ENCODE measurements around the gene BPIFB2. TPM values are rescaled to one million over a fixed set of nuclear protein-coding genes. Genes with fewer than 3 reads are reported as not detected.

Gene BPIFB2
- total and polyA plus RNA-seq, 10 of the 15 experiments (the other 5 are each of a cell fraction or from before 2014, with no cell fraction given): not detected

- TF ChIP-seq ELK1 (IDR thresholded peaks at IDR 0.05; ENCODE audit: low read depth, low read length): no peak
- TF ChIP-seq E4F1 (IDR thresholded peaks at IDR 0.05; ENCODE audit: borderline replicate concordance, partially characterized antibody): no peak
- no peak for TF ChIP-seq HDGF (IDR thresholded peaks at IDR 0.05)
These were observed 21.4 kb downstream of the BPIFB2 start (continued) for GRCh38 chr20:33028875-33029274.

- BruUV-seq (replicated peaks): no TSS peak
- peaks cover 0 to 1% of the 10 kb centered on the region in 2 experiments; a peak in 1 of 4 replicates for H3K27me3 ChIP-seq (replicated peaks in 1 of 2; ENCODE audit: control insufficient read depth in 2 of 2, insufficient read depth in 2 of 2, low read length in 1 of 2)
- no peak overlapping the region for H3K9ac ChIP-seq (ENCODE audit: control insufficient read depth, insufficient read depth, low read length)
- H4K20me1 ChIP-seq (ENCODE audit: control insufficient read depth, insufficient read depth): no peaks in the 10 kb centered on the region
- ChIA-PET SMC1A (ENCODE audit: uncharacterized antibody, unreplicated experiment) (no interaction called here), RAD21 (ENCODE audit: unreplicated experiment) (no interaction called here), CTCF (no interaction called here), POLR2A (no interaction called here)
- H3K4me2 ChIP-seq (ENCODE audit: control insufficient read depth, insufficient read depth): no peak overlapping the region
- H2AFZ ChIP-seq (ENCODE audit: control insufficient read depth, low read depth, low read length): no peak overlapping the region
- FAIRE-seq (no peak), ATAC-seq (no peak), DNase-seq (ENCODE audit: low read depth, low spot score) (no peak)
- H3K36me3 ChIP-seq (ENCODE audit: control insufficient read depth in 2 of 2, insufficient read depth in 2 of 2, low read length in 1 of 2): no peaks in the 10 kb centered on the region
- H3K27ac ChIP-seq (ENCODE audit: control insufficient read depth, insufficient read depth): no peak overlapping the region
- no peaks in the 10 kb centered on the region for H3K79me2 ChIP-seq (ENCODE audit: control insufficient read depth, insufficient read depth, low read length)
- in situ Hi-C loops (cut with MboI) (no loop called here), intact Hi-C loops (cut with micrococcal nuclease; ENCODE audit: unreplicated experiment) (no loop called here)
- H3K4me3 ChIP-seq: no peak overlapping the region
- H3K4me1 ChIP-seq (ENCODE audit: control insufficient read depth, insufficient read depth, low read length): no peaks in the 10 kb centered on the region
- WGBS (ENCODE audit: insufficient coverage, insufficient replicate concordance, low lambda C conversion rate, missing lambda C conversion rate): 32% methylated on average over 8 of the region's 9 CpGs
- no peaks in the 10 kb centered on the region for H3K9me3 ChIP-seq (replicated peaks; ENCODE audit: control insufficient read depth, insufficient read depth, low read length)
- no peak for TF ChIP-seq JUND (IDR thresholded peaks at IDR 0.05; ENCODE audit: low read depth, low read length)
- no peak for TF ChIP-seq IKZF2 (IDR thresholded peaks at IDR 0.05)
- TF ChIP-seq PKNOX1 (IDR thresholded peaks at IDR 0.05): no peak
- no peak for TF ChIP-seq ZSCAN29 (IDR thresholded peaks at IDR 0.05)
- no peak for TF ChIP-seq SIX5 (IDR thresholded peaks at IDR 0.05; ENCODE audit: low read depth, low read length, severe bottlenecking)
- no peak for TF ChIP-seq STAT1 (conservative IDR thresholded peaks at IDR 0.05)
- TF ChIP-seq STAT3 (IDR thresholded peaks at IDR 0.05; ENCODE audit: low read depth, low read length): no peak
- TF ChIP-seq MEF2A (IDR thresholded peaks at IDR 0.05; ENCODE audit: insufficient read depth, low read depth, low read length): no peak
- TF ChIP-seq HSF1 (IDR thresholded peaks at IDR 0.05; ENCODE audit: low read depth, low read length): no peak
- TF ChIP-seq RAD51 (IDR thresholded peaks at IDR 0.05): no peak
- TF ChIP-seq NR2C2 (IDR thresholded peaks at IDR 0.05; ENCODE audit: borderline replicate concordance, control insufficient read depth, insufficient read length, low read depth): no peak
- TF ChIP-seq NR2C1 (IDR thresholded peaks at IDR 0.05): no peak
- TF ChIP-seq CBX3 (IDR thresholded peaks at IDR 0.05; ENCODE audit: borderline replicate concordance, low read depth): no peak
- no peak for TF ChIP-seq MTA2 (IDR thresholded peaks at IDR 0.05; ENCODE audit: low read depth)
- no peak for TF ChIP-seq KDM1A (IDR thresholded peaks at IDR 0.05; ENCODE audit: borderline replicate concordance)
- TF ChIP-seq CEBPB (IDR thresholded peaks at IDR 0.05; ENCODE audit: borderline replicate concordance in 1 of 2, low read depth in 2 of 2, low read length in 2 of 2): no peak
These were observed 22.6 kb downstream of the BPIFB2 start for GRCh38 chr20:33030076-33030475.

Data from GM12878 (cell line).